Left ventricle myocardium inferior (tissue), 1 donor: ENCODE data around the gene SDF4. TPM values are rescaled to one million over a fixed set of nuclear protein-coding genes. Genes with fewer than 3 reads are reported as not detected.

Experiments
- DNase-seq: peaks from one replicate; pipeline ENCODE4 v3.0.0-alpha.2; 2020
- H3K27ac ChIP-seq: fragments of 200-600 bp; replicated peaks from 2 replicates; pipeline ENCODE4 v1.8.0; 2021
- H3K27me3 ChIP-seq: fragments of 200-600 bp; 2 replicates; pipeline ENCODE4 v1.8.0; 2021; ENCODE audit warnings: low read depth
- H3K36me3 ChIP-seq: fragments of 200-600 bp; 2 replicates; pipeline ENCODE4 v1.8.0; 2021
- H3K4me1 ChIP-seq: fragments of 200-600 bp; 2 replicates; pipeline ENCODE4 v1.8.0; 2021
- H3K4me3 ChIP-seq: fragments of 200-600 bp; 2 replicates; pipeline ENCODE4 v1.8.0; 2021; ENCODE audit warnings: mild to moderate bottlenecking, moderate library complexity
- H3K9me3 ChIP-seq: fragments of 200-600 bp; replicated peaks from 2 replicates; pipeline ENCODE4 v1.8.0; 2021
- intact Hi-C: fragments of 100-400 bp; cut with micrococcal nuclease; formaldehyde crosslinking; loops from one replicate; pipeline ENCODE4 v1.11.0; 2022
- total RNA-seq: library from RNA; stranded (reverse); fragmentation: NEBNext Ultra II Directional; extraction: Animal tissue kit (Norgen Biotek cat#: 25700); gene quantifications from one replicate; pipeline ENCODE4 v1.2.1, GENCODE V29; 2021
- TF ChIP-seq, protein P1 (sequence below): fragments of 200-600 bp; IDR thresholded peaks from 2 replicates; pipeline ENCODE4 v1.8.0; 2021; ENCODE audit warnings: antibody characterized with exemption, mild to moderate bottlenecking, borderline replicate concordance
- donor health status: DM: no; HTN: yes; CAD: no; lungs with severe emphysema.

Gene SDF4
- total RNA-seq, 1 donor from 2014 or later, result 114 TPM

DNA sequence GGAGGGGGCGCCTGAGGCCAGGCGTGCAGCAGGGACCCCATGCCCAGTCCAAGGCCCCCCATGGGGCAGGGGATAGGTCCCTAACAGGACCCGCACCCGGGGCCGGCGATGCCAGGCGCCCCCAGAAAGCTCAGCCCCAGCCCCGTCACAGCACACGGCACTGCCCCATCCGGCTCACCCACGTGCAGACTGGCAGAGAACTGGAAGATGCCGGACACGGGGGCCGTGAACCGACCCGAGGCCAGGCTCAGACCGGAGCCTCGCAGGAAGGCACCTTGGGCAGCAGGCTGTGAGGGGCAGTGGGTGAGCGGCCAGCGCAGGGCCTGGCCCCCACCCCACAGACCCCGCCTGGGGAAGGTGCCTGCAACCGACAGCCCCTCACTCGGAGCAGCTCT is 11.5 kb upstream of the SDF4 start:
- intact Hi-C loops, result no loop called here
- peak overlapping the region; percentile 55 for H3K4me3 ChIP-seq
- no peak overlapping the region for H3K27ac ChIP-seq
- peaks cover 87% of the 10 kb centered on the region for H3K27me3 ChIP-seq
- H3K4me1 ChIP-seq, result peaks cover 13% of the 10 kb centered on the region
- TF ChIP-seq, protein P1, sequence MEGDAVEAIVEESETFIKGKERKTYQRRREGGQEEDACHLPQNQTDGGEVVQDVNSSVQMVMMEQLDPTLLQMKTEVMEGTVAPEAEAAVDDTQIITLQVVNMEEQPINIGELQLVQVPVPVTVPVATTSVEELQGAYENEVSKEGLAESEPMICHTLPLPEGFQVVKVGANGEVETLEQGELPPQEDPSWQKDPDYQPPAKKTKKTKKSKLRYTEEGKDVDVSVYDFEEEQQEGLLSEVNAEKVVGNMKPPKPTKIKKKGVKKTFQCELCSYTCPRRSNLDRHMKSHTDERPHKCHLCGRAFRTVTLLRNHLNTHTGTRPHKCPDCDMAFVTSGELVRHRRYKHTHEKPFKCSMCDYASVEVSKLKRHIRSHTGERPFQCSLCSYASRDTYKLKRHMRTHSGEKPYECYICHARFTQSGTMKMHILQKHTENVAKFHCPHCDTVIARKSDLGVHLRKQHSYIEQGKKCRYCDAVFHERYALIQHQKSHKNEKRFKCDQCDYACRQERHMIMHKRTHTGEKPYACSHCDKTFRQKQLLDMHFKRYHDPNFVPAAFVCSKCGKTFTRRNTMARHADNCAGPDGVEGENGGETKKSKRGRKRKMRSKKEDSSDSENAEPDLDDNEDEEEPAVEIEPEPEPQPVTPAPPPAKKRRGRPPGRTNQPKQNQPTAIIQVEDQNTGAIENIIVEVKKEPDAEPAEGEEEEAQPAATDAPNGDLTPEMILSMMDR, result no peak
- H3K9me3 ChIP-seq, result no peaks in the 10 kb centered on the region
- no peak for DNase-seq
- no peaks in the 10 kb centered on the region for H3K36me3 ChIP-seq

DNA sequence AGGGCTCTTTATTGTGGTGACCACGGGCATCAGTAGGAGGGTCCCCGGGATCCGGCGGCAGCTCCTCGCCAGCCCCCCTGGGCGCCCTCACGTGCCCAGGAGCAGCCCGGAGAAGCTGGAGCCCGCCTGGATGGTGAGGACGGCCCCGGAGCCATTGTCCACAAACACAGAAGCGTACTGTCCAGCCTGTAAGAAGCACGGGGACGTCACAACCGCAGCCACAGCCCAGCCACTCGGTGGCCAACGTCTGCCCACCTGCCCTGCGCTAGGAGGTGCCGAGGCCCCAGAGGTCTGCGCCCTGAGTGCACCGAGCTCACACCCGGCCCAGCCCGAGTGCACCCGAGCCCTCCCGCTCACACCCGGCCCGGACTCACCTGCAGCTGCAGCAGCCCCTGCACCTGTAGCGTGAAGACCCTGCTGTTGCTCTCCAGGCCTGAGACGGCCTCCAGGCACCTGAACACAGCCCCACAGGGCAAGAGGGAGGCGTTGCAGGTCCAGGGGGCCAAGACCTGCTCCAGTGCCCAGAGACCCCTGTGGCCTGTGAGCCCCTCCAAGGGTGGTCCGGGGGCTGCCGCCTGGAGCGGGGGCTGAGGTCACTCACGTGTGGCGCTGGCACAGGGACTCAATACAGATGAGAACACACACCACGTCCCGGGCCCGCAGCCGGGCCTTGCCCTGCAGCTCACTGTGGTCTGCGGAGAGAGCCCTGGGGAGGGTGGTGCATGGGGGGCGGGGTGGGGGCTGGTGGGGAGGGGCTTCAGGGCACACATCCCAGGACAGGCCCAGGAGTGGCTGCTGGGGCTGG is 10.9 kb upstream of the SDF4 start:
- intact Hi-C loops, result no loop called here
- TF ChIP-seq, protein P1, result no peak
- H3K4me3 ChIP-seq, result no peak overlapping the region
- peaks cover 91% of the 10 kb centered on the region for H3K27me3 ChIP-seq
- DNase-seq, result no peak
- H3K27ac ChIP-seq, result no peak overlapping the region
- H3K4me1 ChIP-seq, result peaks cover 19% of the 10 kb centered on the region
- H3K9me3 ChIP-seq, result no peaks in the 10 kb centered on the region
- H3K36me3 ChIP-seq, result no peaks in the 10 kb centered on the region

DNA sequence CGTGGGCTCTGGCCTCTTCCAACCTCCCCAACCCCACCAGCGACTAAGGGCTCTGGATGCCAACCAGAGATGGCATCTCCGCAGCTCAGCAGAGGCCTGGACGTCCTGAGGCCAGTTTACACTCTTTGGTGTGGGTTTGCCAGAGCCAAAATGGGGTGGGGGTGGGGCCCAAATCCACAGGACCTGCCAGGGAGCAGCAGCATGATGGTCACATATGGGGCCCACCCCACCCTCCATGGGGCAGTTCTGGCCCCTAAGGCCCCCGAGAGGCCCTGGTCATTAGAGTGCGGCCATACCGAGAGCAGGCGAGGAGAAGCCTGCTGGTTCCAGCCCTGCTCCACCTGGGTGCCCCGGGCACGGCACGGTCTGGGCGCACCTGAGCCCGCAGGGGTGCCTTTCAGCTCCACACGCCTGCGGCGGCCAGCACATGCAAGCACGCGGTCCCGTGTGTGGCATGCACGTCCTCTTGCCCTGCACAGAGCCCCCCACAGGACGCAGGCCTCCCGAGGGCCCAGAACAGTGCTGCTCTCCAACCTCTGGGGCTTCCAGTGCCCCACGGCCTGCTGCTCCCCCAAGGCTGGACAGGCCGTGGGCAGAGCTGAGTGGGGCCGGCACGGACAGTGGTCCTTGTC is 9.9 kb upstream of the SDF4 start:
- Histone ChIP-seq H3K4me1 (peaks cover 29% of the 10 kb centered on the region), H3K9me3 (no peaks in the 10 kb centered on the region), H3K36me3 (no peaks in the 10 kb centered on the region), H3K27me3 (peaks cover 89% of the 10 kb centered on the region), H3K4me3 (no peak overlapping the region), H3K27ac (no peak overlapping the region)
- DNase-seq, result no peak
- TF ChIP-seq, protein P1, result no peak
- intact Hi-C loops, result no loop called here

DNA sequence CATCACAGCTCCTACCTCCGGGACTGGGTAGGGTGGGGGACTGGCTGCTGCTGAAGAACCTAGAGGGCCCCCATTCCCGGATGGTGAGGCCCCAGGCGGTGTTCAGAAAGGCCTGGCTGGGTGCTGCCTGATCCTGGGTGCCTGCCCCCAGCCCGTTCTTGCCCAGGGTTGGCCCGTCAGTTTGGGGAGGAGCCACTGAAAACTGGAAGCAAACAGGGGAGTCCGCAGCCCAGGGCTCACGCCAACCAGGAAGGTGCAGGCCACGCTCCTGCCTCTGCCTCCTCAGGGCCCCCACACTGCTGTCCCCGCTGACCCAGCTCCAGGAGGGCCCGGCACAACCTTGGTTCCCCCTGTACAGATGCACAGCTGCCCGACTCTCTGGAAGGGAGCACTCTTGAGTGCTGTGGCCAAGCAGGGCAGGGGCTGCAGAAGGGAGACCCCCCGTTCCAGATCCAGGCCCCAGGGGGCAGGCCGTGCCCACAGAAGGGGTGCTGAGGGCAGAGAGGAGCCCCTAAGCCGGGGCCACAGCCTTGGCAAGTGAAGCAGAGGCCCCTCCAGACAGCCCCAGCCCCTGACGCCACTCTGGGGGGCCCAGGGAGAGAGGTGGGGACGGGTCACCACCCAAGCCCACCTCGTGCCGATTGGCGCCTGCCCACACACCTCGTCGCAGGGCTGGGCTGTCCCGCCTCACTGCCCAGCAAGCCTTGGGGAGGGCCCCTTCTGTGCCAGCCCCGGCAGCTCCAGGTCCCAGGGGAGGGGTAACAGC is 9.2 kb upstream of the SDF4 start:
- peaks cover 82% of the 10 kb centered on the region for H3K27me3 ChIP-seq
- no peaks in the 10 kb centered on the region for H3K9me3 ChIP-seq
- peaks cover 26% of the 10 kb centered on the region for H3K4me1 ChIP-seq
- no peak for DNase-seq
- no peak overlapping the region for H3K27ac ChIP-seq
- TF ChIP-seq, protein P1, result no peak
- no peaks in the 10 kb centered on the region for H3K36me3 ChIP-seq
- H3K4me3 ChIP-seq, result no peak overlapping the region
- intact Hi-C loops, result no loop called here

DNA sequence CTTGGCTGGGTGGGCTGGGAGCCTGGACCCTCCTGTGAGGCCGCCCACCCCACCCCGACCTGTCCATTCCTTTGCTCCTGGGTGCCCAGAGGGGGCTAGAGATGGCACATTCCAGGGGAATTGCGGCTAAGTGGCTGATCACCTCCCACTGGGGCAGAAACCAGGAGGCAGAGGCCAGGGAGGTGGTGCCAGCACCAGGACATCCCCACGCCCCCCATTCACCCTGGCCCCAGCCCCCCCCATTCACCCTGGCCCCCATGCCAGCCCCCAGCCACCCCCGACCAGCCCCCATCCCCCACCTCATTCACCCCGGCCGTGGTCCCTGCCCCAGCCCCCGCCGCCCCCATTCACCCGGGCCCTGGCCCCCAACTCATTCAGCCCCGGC is 8.5 kb upstream of the SDF4 start:
- TF ChIP-seq, protein P1, result no peak
- intact Hi-C loops, result no loop called here
- no peak for DNase-seq
- Histone ChIP-seq H3K4me1 (peaks cover 23% of the 10 kb centered on the region), H3K9me3 (no peaks in the 10 kb centered on the region), H3K27ac (no peak overlapping the region), H3K27me3 (peaks cover 75% of the 10 kb centered on the region), H3K4me3 (no peak overlapping the region), H3K36me3 (no peaks in the 10 kb centered on the region)
